GM12878 (cell line): ENCODE results near the gene GEMIN5. TPM values are rescaled to one million over a fixed set of nuclear protein-coding genes. Genes with fewer than 3 reads are reported as not detected.

Experiments
- ATAC-seq: fragments of 200-7000 bp; cut with Tn5 transposase; 3 replicates; pipeline ENCODE4 v1.9.1; 2020; ENCODE audit warnings: mild to moderate bottlenecking, moderate library complexity
- BruUV-seq: library from RNA; stranded (reverse); fragments of 400-500 nt; replicated peaks from 2 replicates; lab custom pipeline; 2021; lab: Mats Ljungman, UMichigan
- CTCF ChIA-PET: fragments of 300-600 bp; sonication (Branson Sonifier 250); formaldehyde crosslinking; extraction: SDS; loops from one replicate; lab custom pipeline; 2021; ENCODE audit warnings: inconsistent platforms; lab: Yijun Ruan, JAX
- POLR2A ChIA-PET: fragments of 350-600 bp; formaldehyde crosslinking; extraction: SDS; loops from one replicate; lab custom pipeline; 2021; ENCODE audit warnings: inconsistent platforms; lab: Charles Lee
- RAD21 ChIA-PET: fragments of 300-600 bp; sonication (Branson Sonifier 250); formaldehyde crosslinking; loops from one replicate; lab custom pipeline; 2023; ENCODE audit warnings: antibody characterized with exemption; ENCODE audit not compliant: unreplicated experiment; lab: Charles Lee
- SMC1A ChIA-PET: fragments of 300-600 bp; sonication (Branson Sonifier 250); formaldehyde crosslinking; loops from one replicate; lab custom pipeline; 2023; ENCODE audit not compliant: unreplicated experiment, uncharacterized antibody; lab: Charles Lee
- DNase-seq: peaks from one replicate; pipeline ENCODE4 v3.0.0-alpha.2; 2011; ENCODE audit warnings: low read depth, low spot score
- FAIRE-seq: peaks from 3 replicates; lab custom pipeline; 2011; peaks lifted over from hg19 to GRCh38; lab: Jason Lieb, UNC
- H2AFZ ChIP-seq: 2 replicates; pipeline ENCODE4 v1.6.0; 2011; ENCODE audit warnings: low read depth, low read length, control low read depth; ENCODE audit not compliant: control insufficient read depth
- H3K27ac ChIP-seq: 2 replicates; pipeline ENCODE4 v1.5.1; 2011; ENCODE audit warnings: control low read depth; ENCODE audit not compliant: control insufficient read depth, insufficient read depth
- H3K27me3 ChIP-seq, 2 experiments: replicated peaks in 1 of 2; 2 replicates each; pipeline versions ENCODE4 v1.6.0 to v1.6.1; 2011; ENCODE audit warnings: low read length in 1 of 2; ENCODE audit not compliant: control insufficient read depth in 2 of 2, insufficient read depth in 2 of 2
- H3K36me3 ChIP-seq, 2 experiments: 2 replicates each; pipeline ENCODE4 v1.5.1; 2011; ENCODE audit warnings: low read length in 1 of 2; ENCODE audit not compliant: control insufficient read depth in 2 of 2, insufficient read depth in 2 of 2
- H3K4me1 ChIP-seq: 2 replicates; pipeline ENCODE4 v1.6.1; 2011; ENCODE audit warnings: mild to moderate bottlenecking, low read length, moderate library complexity, mixed read lengths; ENCODE audit not compliant: control insufficient read depth, insufficient read depth
- H3K4me2 ChIP-seq: 2 replicates; pipeline ENCODE4 v1.6.0; 2011; ENCODE audit warnings: control low read depth; ENCODE audit not compliant: control insufficient read depth, insufficient read depth
- H3K4me3 ChIP-seq: fragments of 200-600 bp; sonication (generic); 2 replicates; pipeline ENCODE4 v1.5.1; 2016
- H3K79me2 ChIP-seq: 2 replicates; pipeline ENCODE4 v1.6.0; 2011; ENCODE audit warnings: low read length; ENCODE audit not compliant: control insufficient read depth, insufficient read depth
- H3K9ac ChIP-seq: 2 replicates; pipeline ENCODE4 v1.8.0; 2011; ENCODE audit warnings: low read length, control low read depth, mixed read lengths; ENCODE audit not compliant: control insufficient read depth, insufficient read depth
- H3K9me3 ChIP-seq: replicated peaks from 3 replicates; pipeline ENCODE4 v1.5.1; 2011; ENCODE audit warnings: mild to moderate bottlenecking, low read length; ENCODE audit not compliant: control insufficient read depth, insufficient read depth
- H4K20me1 ChIP-seq: 2 replicates; pipeline ENCODE4 v1.6.0; 2011; ENCODE audit not compliant: control insufficient read depth, insufficient read depth
- BCLAF1 ChIP-seq: fragments of 450-650 bp; IDR thresholded peaks from 2 replicates; pipeline ENCODE4 v1.6.1; 2017; ENCODE audit warnings: antibody characterized with exemption, mild to moderate bottlenecking, moderate library complexity
- BMI1 ChIP-seq: fragments of 450-650 bp; IDR thresholded peaks from 2 replicates; pipeline ENCODE4 v1.6.1; 2016; ENCODE audit warnings: mild to moderate bottlenecking, moderate library complexity, borderline replicate concordance
- IRF5 ChIP-seq: fragments of 450-650 bp; IDR thresholded peaks from 2 replicates; pipeline ENCODE4 v1.6.1; 2017; ENCODE audit warnings: borderline replicate concordance
- RELA ChIP-seq: fragments of 450-650 bp; IDR thresholded peaks from 2 replicates; pipeline ENCODE4 v1.8.0; 2014; ENCODE audit warnings: borderline replicate concordance; ENCODE audit not compliant: partially characterized antibody
- SIN3A ChIP-seq: IDR thresholded peaks from 2 replicates; pipeline ENCODE4 v1.6.1; 2012; ENCODE audit warnings: low read depth, low read length, improper control_type of control experiment
- SRF ChIP-seq, 2 experiments: IDR thresholded peaks; 2 replicates each; pipeline ENCODE4 v1.6.1; 2011; ENCODE audit warnings: low read depth in 2 of 2, low read length in 2 of 2, mild to moderate bottlenecking in 1 of 2, moderate library complexity in 1 of 2
- USF1 ChIP-seq: IDR thresholded peaks from 2 replicates; pipeline ENCODE4 v1.6.1; 2011; ENCODE audit warnings: borderline replicate concordance, low read depth, mild to moderate bottlenecking, moderate library complexity, mixed read lengths, low read length; ENCODE audit not compliant: insufficient read depth; ENCODE audit errors: extremely low read length
- WGBS: methylation state at CpG from one replicate; pipeline ENCODE4 v1.1.6; 2016; ENCODE audit warnings: low lambda C conversion rate; ENCODE audit not compliant: insufficient replicate concordance, insufficient coverage; ENCODE audit errors: missing lambda C conversion rate; 5-methylcytosine and 5-hydroxymethylcytosine counted together
- in situ Hi-C: fragments of 300-500 bp; cut with MboI; formaldehyde crosslinking; loops from 9 replicates; pipeline ENCODE4 v1.14.3; 2018; ENCODE audit warnings: mixed read lengths
- intact Hi-C: fragments of 100-400 bp; cut with micrococcal nuclease; formaldehyde crosslinking; loops from one replicate; pipeline ENCODE4 v1.14.2; 2022; ENCODE audit not compliant: unreplicated experiment
- polyA plus RNA-seq, 11 experiments: library from polyadenylated mRNA; depleted of rRNA in 4 of 11; unstranded in 6 of 11; stranded (reverse) in 5 of 11; fragments of >200 nt; fragmentation: Nextera tagmentation in 4 of 11; fragmentation: Illumina TruSeq in 1 of 11; extraction: Ambion mirVana in 4 of 11; extraction: Trizol in 1 of 11; gene quantifications; 1 replicate in 1 of 11; 2 replicates in 10 of 11; pipeline versions ENCODE4 v1.2.1 to v1.2.3, GENCODE V29; 2011 to 2016; ENCODE audit warnings: inconsistent platforms in 2 of 11, missing spikeins in 2 of 11, low read depth in 1 of 11
- total RNA-seq, 4 experiments: library from RNA; depleted of rRNA in 3 of 4; stranded (reverse); fragments of >200 nt in 3 of 4; fragmentation: Illumina TruSeq in 1 of 4; extraction: Trizol in 1 of 4; gene quantifications; 2 replicates each; pipeline versions ENCODE4 v1.2.1 to v1.2.3, GENCODE V29; 2013 to 2021
- TF ChIP-seq, protein P1 (sequence below): fragments of 450-650 bp; IDR thresholded peaks from 2 replicates; pipeline ENCODE4 v1.6.1; 2017; ENCODE audit warnings: mild to moderate bottlenecking

Gene GEMIN5
- total and polyA plus RNA-seq, 10 of the 15 experiments (the other 5 are each of a cell fraction or from before 2014, with no cell fraction given), result 6.3 to 29.8 (median 23.3) TPM

DNA sequence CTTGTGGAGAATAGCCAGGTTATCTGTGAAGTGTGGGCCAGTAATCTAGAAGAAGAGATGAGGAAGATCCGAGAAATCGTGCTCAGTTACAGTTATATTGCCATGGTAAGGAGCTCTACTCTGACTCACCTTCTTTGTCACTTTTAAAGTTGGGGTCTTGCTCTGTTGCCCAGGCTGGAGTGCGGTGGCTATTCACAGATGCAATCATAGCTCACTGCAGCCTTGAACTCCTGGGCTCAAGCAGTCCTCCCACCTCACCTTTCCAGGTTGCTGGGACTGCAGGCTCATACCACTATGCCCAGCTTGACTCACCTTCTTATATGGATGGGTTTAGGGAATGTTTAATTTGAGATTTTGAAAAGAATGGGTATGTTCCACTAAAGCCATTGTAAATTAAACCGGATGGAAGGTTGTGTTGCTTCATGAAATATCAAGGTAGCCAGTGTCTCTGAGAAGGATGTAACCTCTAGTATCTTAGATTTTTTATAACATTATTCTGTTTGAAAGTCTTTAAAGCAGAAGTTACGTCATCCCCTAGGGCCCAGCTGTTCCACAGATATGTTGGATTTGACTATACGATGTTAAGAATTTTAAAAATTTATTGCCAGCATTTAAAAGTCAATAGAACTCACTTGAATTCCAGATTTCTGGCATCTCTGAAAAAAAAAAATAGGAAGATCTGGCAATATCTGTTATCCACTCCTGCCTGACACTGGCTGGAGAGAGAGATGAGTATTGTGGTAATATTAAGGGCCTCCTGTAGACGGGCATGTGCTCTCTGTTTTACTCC is 74.5 kb downstream of the GEMIN5 start:
- CTCF ChIA-PET, result interaction anchor here (0.8 to 1.6 kb wide), 3 partner anchors 43 to 213 kb away, joined by 3 to 4 read pairs (median 3); no protein-coding TSS in a partner anchor
- Histone ChIP-seq H3K27me3 (no peaks in the 10 kb centered on the region), H3K79me2 (peaks cover 53% of the 10 kb centered on the region), H3K9me3 (no peaks in the 10 kb centered on the region), H3K4me2 (0 out of 2 replicates have a peak overlapping the region, but pooled peaks have one; percentile 77), H3K27ac (no peak overlapping the region), H3K4me1 (peaks cover 17% of the 10 kb centered on the region), H2AFZ (no peak overlapping the region), H4K20me1 (no peaks in the 10 kb centered on the region; the same call in 1 of the 2 replicates), H3K9ac (no peak overlapping the region), H3K4me3 (no peak overlapping the region), H3K36me3 (peaks cover 1 to 5% of the 10 kb centered on the region in 2 experiments)
- intact Hi-C loops (loop anchor here (5.0 kb wide), 1 partner anchor 211 kb away; no protein-coding TSS in a partner anchor), in situ Hi-C loops (loop anchor here (5.0 kb wide), 1 partner anchor 111 kb away; no protein-coding TSS in a partner anchor)
- POLR2A ChIA-PET, result interaction anchor here (0.6 to 1.0 kb wide), 2 partner anchors 102 to 216 kb away, joined by 3 read pairs; no protein-coding TSS in a partner anchor
- SMC1A ChIA-PET, result interaction anchor here (1.0 kb wide), 1 partner anchor 17 kb away, joined by 4 read pairs; no protein-coding TSS in a partner anchor
- 99% methylated on average over 7 of the region's 7 CpGs for WGBS
- BruUV-seq, result no TSS peak
- FAIRE-seq (no peak), ATAC-seq (no peak), DNase-seq (no peak)
- RAD21 ChIA-PET, result no interaction called here
- no peak for TF ChIP-seq RELA
- no peak for TF ChIP-seq IRF5
- no peak for TF ChIP-seq USF1
- TF ChIP-seq BCLAF1, result no peak
- TF ChIP-seq, protein P1, sequence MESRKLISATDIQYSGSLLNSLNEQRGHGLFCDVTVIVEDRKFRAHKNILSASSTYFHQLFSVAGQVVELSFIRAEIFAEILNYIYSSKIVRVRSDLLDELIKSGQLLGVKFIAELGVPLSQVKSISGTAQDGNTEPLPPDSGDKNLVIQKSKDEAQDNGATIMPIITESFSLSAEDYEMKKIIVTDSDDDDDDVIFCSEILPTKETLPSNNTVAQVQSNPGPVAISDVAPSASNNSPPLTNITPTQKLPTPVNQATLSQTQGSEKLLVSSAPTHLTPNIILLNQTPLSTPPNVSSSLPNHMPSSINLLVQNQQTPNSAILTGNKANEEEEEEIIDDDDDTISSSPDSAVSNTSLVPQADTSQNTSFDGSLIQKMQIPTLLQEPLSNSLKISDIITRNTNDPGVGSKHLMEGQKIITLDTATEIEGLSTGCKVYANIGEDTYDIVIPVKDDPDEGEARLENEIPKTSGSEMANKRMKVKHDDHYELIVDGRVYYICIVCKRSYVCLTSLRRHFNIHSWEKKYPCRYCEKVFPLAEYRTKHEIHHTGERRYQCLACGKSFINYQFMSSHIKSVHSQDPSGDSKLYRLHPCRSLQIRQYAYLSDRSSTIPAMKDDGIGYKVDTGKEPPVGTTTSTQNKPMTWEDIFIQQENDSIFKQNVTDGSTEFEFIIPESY, result no peak
- TF ChIP-seq SRF (IDR thresholded peaks at IDR 0.05; ENCODE audit: low read depth in 2 of 2, low read length in 2 of 2), result no peak
- no peak for TF ChIP-seq BMI1
- no peak for TF ChIP-seq SIN3A
